SK-N-SH treated with all-trans-retinoic acid at 6 μM for 48 hours (cell line): ENCODE results near the gene RHBDF2.
A peak's percentile ranks its signal among the peaks of the same experiment; 100 is the strongest.

Experiments
- ATAC-seq: fragments of 200-7000 bp; cut with Tn5 transposase; 3 replicates; pipeline ENCODE4 v1.9.1; 2020; ENCODE audit warnings: mild to moderate bottlenecking, moderate library complexity
- BACH2 ChIP-seq: fragments of 250-450 bp; sonication (Bioruptor Pico); IDR thresholded peaks from 2 replicates; pipeline ENCODE4 v1.9.0; 2021; ENCODE audit warnings: mild to moderate bottlenecking, borderline replicate concordance
- CSDC2 ChIP-seq: fragments of 250-450 bp; sonication (Bioruptor Pico); IDR thresholded peaks from 2 replicates; pipeline ENCODE4 v1.5.0; 2020; ENCODE audit warnings: mild to moderate bottlenecking, moderate library complexity
- ESRRG ChIP-seq: fragments of 250-450 bp; sonication (Bioruptor Pico); IDR thresholded peaks from 2 replicates; pipeline ENCODE4 v1.6.1; 2021; ENCODE audit warnings: mild to moderate bottlenecking
- GLIS3 ChIP-seq: fragments of 250-450 bp; sonication (Bioruptor Pico); IDR thresholded peaks from 2 replicates; pipeline ENCODE4 v1.5.0; 2020; ENCODE audit warnings: mild to moderate bottlenecking, moderate library complexity
- ISL1 ChIP-seq: fragments of 250-450 bp; sonication (Bioruptor Pico); IDR thresholded peaks from 2 replicates; pipeline ENCODE4 v2.1.2; 2022; ENCODE audit warnings: mild to moderate bottlenecking, moderate library complexity
- OSR1 ChIP-seq: fragments of 250-450 bp; sonication (Bioruptor Pico); IDR thresholded peaks from 2 replicates; pipeline ENCODE4 v1.8.0; 2022; ENCODE audit warnings: moderate library complexity, mild to moderate bottlenecking, inconsistent platforms
- SNAI2 ChIP-seq: fragments of 250-450 bp; sonication (Bioruptor Pico); IDR thresholded peaks from 2 replicates; pipeline ENCODE4 v1.5.0; 2020; ENCODE audit warnings: mild to moderate bottlenecking, moderate library complexity
- TCF4 ChIP-seq: fragments of 250-450 bp; sonication (Bioruptor Pico); IDR thresholded peaks from 2 replicates; pipeline ENCODE4 v1.8.0; 2021; ENCODE audit warnings: mild to moderate bottlenecking, moderate library complexity, borderline replicate concordance
- TOX ChIP-seq: fragments of 250-450 bp; sonication (Bioruptor Pico); IDR thresholded peaks from 2 replicates; pipeline ENCODE4 v1.8.0; 2021; ENCODE audit warnings: mild to moderate bottlenecking, moderate library complexity, borderline replicate concordance
- ZC3H10 ChIP-seq: fragments of 250-450 bp; sonication (Bioruptor Pico); IDR thresholded peaks from 2 replicates; pipeline ENCODE4 v1.5.1; 2021; ENCODE audit warnings: mild to moderate bottlenecking, moderate library complexity
- ZFP3 ChIP-seq: fragments of 250-450 bp; sonication (Bioruptor Pico); IDR thresholded peaks from 2 replicates; pipeline ENCODE4 v1.5.0; 2020; ENCODE audit warnings: mild to moderate bottlenecking, moderate library complexity
- ZFP30 ChIP-seq: fragments of 450-650 bp; formaldehyde crosslinking; IDR thresholded peaks from 2 replicates; pipeline ENCODE4 v1.5.0; 2022; ENCODE audit warnings: mild to moderate bottlenecking, moderate library complexity
- ZNF565 ChIP-seq: fragments of 450-650 bp; formaldehyde crosslinking; conservative IDR thresholded peaks from 2 replicates; pipeline ENCODE4 v1.5.0; 2020; ENCODE audit warnings: low read depth, mild to moderate bottlenecking, moderate library complexity
- ZNF70 ChIP-seq: fragments of 450-650 bp; formaldehyde crosslinking; IDR thresholded peaks from 2 replicates; pipeline ENCODE4 v1.5.0; 2020; ENCODE audit warnings: mild to moderate bottlenecking, moderate library complexity
- ZNF8 ChIP-seq: fragments of 450-650 bp; formaldehyde crosslinking; IDR thresholded peaks from 2 replicates; pipeline ENCODE4 v1.5.0; 2020; ENCODE audit warnings: mild to moderate bottlenecking, moderate library complexity
- TF ChIP-seq, protein P1 (sequence below): fragments of 250-450 bp; sonication (Bioruptor Pico); IDR thresholded peaks from 2 replicates; pipeline ENCODE4 v1.5.0; 2020; ENCODE audit warnings: mild to moderate bottlenecking, moderate library complexity
- TF ChIP-seq, protein P2 (sequence below): fragments of 250-450 bp; sonication (Bioruptor Pico); IDR thresholded peaks from 2 replicates; pipeline ENCODE4 v1.8.0; 2021; ENCODE audit warnings: low read depth, mild to moderate bottlenecking, moderate library complexity, borderline replicate concordance
- TF ChIP-seq, protein P3 (sequence below): fragments of 250-450 bp; sonication (Bioruptor Pico); IDR thresholded peaks from 2 replicates; pipeline ENCODE4 v1.5.1; 2021; ENCODE audit warnings: mild to moderate bottlenecking, moderate library complexity
- TF ChIP-seq, protein P4 (sequence below): fragments of 250-450 bp; sonication (Bioruptor Pico); IDR thresholded peaks from 2 replicates; pipeline ENCODE4 v1.5.1; 2020; ENCODE audit warnings: low read depth, mild to moderate bottlenecking, moderate library complexity
- TF ChIP-seq, protein P5 (sequence below): fragments of 250-450 bp; sonication (Bioruptor Pico); IDR thresholded peaks from 2 replicates; pipeline ENCODE4 v1.8.0; 2020; ENCODE audit warnings: mild to moderate bottlenecking, moderate library complexity, borderline replicate concordance

Gene RHBDF2

DNA sequence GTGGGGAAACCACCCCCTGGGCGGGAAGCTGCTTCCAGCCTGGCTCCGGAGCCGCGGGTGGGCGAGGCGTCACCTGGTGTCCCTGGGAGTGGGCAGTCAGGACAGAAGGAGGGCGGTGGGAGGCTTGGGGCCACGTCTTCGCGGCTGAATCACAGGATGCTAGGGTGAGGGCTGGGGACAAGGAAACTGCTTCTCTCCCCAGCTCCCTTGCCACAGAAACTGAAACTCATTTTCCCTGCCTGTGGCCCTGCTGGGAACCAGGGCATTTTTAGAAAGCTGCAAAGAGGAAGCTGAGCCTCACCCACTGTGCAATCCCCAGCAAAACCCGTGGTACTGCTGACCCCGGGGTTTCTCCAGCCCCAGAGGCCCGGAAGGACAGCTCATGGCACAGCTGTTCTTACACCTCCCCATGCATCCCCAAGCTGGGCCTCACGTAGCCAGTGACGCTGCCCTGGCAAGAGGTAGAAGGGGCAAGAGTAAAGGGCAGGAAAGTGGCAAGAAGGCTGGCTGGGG is 8.2 kb downstream of the RHBDF2 start:
- TF ChIP-seq, protein P1, sequence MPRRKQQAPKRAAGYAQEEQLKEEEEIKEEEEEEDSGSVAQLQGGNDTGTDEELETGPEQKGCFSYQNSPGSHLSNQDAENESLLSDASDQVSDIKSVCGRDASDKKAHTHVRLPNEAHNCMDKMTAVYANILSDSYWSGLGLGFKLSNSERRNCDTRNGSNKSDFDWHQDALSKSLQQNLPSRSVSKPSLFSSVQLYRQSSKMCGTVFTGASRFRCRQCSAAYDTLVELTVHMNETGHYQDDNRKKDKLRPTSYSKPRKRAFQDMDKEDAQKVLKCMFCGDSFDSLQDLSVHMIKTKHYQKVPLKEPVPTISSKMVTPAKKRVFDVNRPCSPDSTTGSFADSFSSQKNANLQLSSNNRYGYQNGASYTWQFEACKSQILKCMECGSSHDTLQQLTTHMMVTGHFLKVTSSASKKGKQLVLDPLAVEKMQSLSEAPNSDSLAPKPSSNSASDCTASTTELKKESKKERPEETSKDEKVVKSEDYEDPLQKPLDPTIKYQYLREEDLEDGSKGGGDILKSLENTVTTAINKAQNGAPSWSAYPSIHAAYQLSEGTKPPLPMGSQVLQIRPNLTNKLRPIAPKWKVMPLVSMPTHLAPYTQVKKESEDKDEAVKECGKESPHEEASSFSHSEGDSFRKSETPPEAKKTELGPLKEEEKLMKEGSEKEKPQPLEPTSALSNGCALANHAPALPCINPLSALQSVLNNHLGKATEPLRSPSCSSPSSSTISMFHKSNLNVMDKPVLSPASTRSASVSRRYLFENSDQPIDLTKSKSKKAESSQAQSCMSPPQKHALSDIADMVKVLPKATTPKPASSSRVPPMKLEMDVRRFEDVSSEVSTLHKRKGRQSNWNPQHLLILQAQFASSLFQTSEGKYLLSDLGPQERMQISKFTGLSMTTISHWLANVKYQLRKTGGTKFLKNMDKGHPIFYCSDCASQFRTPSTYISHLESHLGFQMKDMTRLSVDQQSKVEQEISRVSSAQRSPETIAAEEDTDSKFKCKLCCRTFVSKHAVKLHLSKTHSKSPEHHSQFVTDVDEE (CRISPR knock-in tag): no peak
- no peak for TF ChIP-seq TOX (CRISPR knock-in tag)
- TF ChIP-seq ISL1 (CRISPR knock-in tag): no peak
- peak; percentile 12 for ATAC-seq

DNA sequence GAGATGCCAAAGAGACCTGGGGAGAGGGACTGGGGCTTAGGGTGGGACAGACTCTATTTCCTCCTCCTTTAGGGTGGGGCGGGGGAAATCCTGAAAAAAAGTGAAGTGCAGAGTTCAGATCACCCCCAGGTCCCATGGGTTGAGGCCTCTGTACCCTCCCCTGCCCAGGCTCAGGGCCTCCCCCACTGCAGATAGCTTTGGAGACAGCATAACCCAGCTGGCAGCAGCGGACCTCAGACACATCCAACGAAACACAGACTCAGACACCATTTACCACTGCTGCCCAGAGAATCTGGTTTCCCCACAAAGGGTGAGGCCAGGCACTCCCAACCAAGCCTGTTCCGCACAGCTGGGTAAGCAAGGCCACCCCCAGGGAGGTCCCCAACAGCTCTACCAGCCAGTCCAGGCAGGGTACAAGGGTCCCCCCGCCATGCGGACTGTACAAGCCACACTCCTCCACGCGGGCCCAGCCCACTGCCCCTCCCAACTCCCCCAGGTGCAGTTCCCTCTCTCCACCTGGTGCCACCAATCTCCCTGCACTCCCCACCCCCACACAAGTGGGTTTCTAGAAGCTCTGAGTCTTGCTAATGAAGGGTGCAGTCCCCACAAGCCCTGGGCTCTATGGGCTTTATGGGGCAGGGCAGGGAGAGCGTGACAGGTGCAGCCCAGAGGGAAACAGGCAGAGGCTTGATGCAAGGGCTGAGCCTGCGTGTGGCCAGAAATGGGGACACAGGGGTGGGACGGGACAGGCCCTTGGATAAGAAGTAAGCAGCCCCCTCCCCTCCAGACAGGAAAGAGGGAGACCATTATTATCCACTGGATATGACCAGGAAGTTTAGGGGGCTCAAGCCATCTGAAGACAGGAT is 8.9 kb downstream of the RHBDF2 start:
- TF ChIP-seq ESRRG: no peak
- TF ChIP-seq ISL1 (CRISPR knock-in tag): no peak
- TF ChIP-seq CSDC2 (CRISPR knock-in tag): no peak
- ATAC-seq: no peak

DNA sequence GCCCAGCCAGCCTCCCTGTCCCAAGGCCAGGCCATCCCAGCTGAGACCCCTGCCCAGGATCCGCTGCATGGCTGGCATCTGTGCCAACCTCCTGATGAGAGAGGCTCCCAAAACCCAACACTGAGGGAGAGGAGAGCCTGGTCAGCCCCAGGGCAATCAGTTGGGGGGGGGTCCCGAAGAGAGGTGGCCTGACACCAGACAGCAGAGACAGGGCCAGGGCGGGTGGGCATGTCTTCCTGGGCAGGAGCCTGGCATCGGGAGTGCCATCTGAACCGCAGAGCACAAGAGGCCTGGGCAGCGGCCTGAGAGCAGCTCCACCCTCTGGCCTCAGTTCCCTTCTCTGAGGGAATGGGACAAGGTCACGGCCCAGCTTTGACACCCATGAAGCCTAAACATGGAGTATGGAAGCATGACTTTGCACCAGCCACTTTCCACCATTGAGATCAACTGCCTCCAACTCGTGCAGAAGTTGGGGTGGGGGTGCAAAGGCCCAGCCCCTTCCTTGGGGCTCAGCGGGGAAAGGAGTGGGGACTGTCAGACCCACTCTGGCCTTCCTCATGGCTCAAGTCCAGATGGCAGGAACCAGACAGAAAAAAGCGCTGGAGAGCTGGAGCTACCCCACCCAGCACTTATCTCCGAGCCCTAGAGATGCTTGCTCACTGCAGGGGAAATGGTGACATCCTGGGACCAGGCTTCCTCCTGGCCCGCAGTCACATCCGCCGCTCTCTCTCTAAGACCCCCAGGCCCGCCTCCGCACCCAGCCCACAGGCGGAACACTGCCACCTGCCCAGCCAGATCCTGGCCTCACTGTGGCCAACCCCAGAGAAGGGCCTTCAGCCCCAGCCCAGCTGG is 9.7 kb downstream of the RHBDF2 start:
- no peak for ATAC-seq
- TF ChIP-seq, protein P2, sequence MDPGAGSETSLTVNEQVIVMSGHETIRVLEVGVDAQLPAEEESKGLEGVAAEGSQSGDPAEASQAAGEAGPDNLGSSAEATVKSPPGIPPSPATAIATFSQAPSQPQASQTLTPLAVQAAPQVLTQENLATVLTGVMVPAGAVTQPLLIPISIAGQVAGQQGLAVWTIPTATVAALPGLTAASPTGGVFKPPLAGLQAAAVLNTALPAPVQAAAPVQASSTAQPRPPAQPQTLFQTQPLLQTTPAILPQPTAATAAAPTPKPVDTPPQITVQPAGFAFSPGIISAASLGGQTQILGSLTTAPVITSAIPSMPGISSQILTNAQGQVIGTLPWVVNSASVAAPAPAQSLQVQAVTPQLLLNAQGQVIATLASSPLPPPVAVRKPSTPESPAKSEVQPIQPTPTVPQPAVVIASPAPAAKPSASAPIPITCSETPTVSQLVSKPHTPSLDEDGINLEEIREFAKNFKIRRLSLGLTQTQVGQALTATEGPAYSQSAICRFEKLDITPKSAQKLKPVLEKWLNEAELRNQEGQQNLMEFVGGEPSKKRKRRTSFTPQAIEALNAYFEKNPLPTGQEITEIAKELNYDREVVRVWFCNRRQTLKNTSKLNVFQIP (CRISPR knock-in tag): no peak
- TF ChIP-seq, protein P1 (CRISPR knock-in tag): no peak
- no peak for TF ChIP-seq BACH2
- no peak for TF ChIP-seq ZFP30 (CRISPR knock-in tag)
- TF ChIP-seq, protein P3, sequence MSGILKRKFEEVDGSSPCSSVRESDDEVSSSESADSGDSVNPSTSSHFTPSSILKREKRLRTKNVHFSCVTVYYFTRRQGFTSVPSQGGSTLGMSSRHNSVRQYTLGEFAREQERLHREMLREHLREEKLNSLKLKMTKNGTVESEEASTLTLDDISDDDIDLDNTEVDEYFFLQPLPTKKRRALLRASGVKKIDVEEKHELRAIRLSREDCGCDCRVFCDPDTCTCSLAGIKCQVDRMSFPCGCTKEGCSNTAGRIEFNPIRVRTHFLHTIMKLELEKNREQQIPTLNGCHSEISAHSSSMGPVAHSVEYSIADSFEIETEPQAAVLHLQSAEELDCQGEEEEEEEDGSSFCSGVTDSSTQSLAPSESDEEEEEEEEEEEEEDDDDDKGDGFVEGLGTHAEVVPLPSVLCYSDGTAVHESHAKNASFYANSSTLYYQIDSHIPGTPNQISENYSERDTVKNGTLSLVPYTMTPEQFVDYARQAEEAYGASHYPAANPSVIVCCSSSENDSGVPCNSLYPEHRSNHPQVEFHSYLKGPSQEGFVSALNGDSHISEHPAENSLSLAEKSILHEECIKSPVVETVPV (CRISPR knock-in tag): no peak
- TF ChIP-seq, protein P4, sequence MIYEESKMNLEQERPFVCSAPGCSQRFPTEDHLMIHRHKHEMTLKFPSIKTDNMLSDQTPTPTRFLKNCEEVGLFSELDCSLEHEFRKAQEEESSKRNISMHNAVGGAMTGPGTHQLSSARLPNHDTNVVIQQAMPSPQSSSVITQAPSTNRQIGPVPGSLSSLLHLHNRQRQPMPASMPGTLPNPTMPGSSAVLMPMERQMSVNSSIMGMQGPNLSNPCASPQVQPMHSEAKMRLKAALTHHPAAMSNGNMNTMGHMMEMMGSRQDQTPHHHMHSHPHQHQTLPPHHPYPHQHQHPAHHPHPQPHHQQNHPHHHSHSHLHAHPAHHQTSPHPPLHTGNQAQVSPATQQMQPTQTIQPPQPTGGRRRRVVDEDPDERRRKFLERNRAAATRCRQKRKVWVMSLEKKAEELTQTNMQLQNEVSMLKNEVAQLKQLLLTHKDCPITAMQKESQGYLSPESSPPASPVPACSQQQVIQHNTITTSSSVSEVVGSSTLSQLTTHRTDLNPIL: no peak
- TF ChIP-seq GLIS3 (CRISPR knock-in tag): no peak
- no peak for TF ChIP-seq OSR1
- no peak for TF ChIP-seq ZNF565 (CRISPR knock-in tag)
- TF ChIP-seq TOX (CRISPR knock-in tag): no peak
- no peak for TF ChIP-seq ZNF8 (CRISPR knock-in tag)
- TF ChIP-seq CSDC2 (CRISPR knock-in tag): no peak
- TF ChIP-seq, protein P5, sequence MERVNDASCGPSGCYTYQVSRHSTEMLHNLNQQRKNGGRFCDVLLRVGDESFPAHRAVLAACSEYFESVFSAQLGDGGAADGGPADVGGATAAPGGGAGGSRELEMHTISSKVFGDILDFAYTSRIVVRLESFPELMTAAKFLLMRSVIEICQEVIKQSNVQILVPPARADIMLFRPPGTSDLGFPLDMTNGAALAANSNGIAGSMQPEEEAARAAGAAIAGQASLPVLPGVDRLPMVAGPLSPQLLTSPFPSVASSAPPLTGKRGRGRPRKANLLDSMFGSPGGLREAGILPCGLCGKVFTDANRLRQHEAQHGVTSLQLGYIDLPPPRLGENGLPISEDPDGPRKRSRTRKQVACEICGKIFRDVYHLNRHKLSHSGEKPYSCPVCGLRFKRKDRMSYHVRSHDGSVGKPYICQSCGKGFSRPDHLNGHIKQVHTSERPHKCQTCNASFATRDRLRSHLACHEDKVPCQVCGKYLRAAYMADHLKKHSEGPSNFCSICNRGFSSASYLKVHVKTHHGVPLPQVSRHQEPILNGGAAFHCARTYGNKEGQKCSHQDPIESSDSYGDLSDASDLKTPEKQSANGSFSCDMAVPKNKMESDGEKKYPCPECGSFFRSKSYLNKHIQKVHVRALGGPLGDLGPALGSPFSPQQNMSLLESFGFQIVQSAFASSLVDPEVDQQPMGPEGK (CRISPR knock-in tag): no peak
- no peak for TF ChIP-seq ZNF70 (CRISPR knock-in tag)
- TF ChIP-seq TCF4 (CRISPR knock-in tag): no peak
- no peak for TF ChIP-seq ZC3H10 (CRISPR knock-in tag)
- TF ChIP-seq SNAI2 (CRISPR knock-in tag): no peak
- no peak for TF ChIP-seq ESRRG
- TF ChIP-seq ZFP3 (CRISPR knock-in tag): no peak
